ENCODE results near the gene RTP1. TPM values are rescaled to one million over a fixed set of nuclear protein-coding genes. Genes with fewer than 3 reads are reported as not detected.
"Not testable (repeated sequence)": the region's sequence is repeated elsewhere in the genome, so short reads cannot be mapped to it uniquely, and the experiment has no call there.

Gene RTP1
- not detected in 2 replicates for polyA plus RNA-seq (2014; cell fraction: cytosol; rRNA removed)
- polyA plus RNA-seq (2014; cell fraction: nucleus; rRNA removed) = not detected in 2 replicates

- DNase-seq (ENCODE audit: low spot score) = peak; percentile 31
Measured at GRCh38 chr3:187197335-187197649, at the start of gene RTP1. RTP1 (plus strand) TSS chr3:187197486; CDS start chr3:187197516, 30 bp downstream.

- no peak for DNase-seq (ENCODE audit: low spot score)
Measured at GRCh38 chr3:187150186-187150585, 47.1 kb upstream of the RTP1 start.

- peak; percentile 30 for DNase-seq (ENCODE audit: low spot score)
Measured at GRCh38 chr3:187150599-187150998, 46.7 kb upstream of the RTP1 start.

- DNase-seq (ENCODE audit: low spot score) = no peak
Measured at GRCh38 chr3:187161556-187161955, 35.7 kb upstream of the RTP1 start.

- DNase-seq (ENCODE audit: low spot score) = no peak
Measured at GRCh38 chr3:187162265-187162953, 34.9 kb upstream of the RTP1 start.

- DNase-seq (ENCODE audit: low spot score) = peak; percentile 71
Measured at GRCh38 chr3:187165144-187165543, 32.1 kb upstream of the RTP1 start.

DNA sequence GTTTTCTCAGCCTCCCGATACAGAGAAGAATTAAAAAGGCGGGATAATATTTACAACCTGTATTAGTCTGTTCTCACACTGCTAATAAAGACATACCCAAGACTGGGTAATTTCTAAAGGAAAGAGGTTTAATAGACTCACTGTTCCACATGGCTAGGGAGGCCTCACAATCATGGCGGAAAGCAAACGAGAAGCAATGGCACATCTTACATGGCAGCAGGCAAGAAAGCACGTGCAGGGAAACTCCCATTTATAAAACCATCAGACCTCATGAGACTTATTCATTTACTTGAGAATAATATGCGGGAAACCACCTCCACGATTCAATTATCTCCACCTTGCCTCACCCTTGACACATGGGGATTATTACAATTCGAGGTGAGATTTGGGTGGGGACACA lies 30.5 kb upstream of the RTP1 start:
- no peak for DNase-seq (ENCODE audit: low spot score)

- no peak for DNase-seq (ENCODE audit: low spot score)
Measured at GRCh38 chr3:187167777-187168176, 29.5 kb upstream of the RTP1 start.

GRCh38 chr3:187169231-187169960 lies 27.9 kb upstream of the RTP1 start:
- DNase-seq (ENCODE audit: low spot score) = no peak

DNA sequence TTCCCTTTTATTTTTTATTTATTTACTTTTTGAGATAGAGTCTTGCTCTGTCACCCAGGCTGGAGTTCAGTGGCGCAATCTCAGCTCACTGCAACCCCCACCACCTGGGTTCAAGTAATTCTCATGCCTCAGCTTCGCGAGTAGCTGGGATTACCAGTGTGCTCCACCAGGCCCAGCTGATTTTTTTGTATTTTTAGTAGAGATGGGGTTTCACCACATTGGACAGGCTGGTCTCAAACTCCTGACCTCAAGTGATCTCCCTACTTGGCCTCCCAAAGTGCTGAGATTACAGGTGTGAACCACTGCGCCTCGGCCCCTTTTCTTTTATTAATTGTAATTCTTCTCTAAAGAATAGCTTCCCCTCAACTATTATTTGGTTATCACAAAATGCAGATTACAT lies 26.4 kb upstream of the RTP1 start:
- DNase-seq (ENCODE audit: low spot score) = not testable (repeated sequence)

DNA sequence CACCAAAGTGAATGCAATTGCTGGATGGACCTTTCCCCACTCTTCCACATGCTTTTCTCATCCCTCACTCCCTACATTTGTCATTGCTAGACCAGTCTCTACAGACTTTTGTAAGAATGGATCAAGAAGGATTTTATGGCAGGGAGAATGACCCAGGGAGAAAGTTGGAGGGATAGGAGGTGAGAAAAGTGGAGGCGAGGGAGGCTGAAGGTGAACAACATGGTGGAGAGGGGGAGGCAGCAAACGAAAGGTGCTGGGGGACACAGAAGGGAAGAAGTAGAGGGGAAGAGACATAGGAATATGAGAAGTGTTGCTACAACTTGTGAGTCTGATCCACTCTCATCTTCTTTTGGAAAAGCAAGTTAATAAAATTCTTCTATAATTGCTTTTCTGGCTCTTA lies 24.4 kb upstream of the RTP1 start:
- DNase-seq (ENCODE audit: low spot score) = no peak

GRCh38 chr3:187181454-187182170 lies 15.7 kb upstream of the RTP1 start:
- DNase-seq (ENCODE audit: low spot score) = no peak

DNA sequence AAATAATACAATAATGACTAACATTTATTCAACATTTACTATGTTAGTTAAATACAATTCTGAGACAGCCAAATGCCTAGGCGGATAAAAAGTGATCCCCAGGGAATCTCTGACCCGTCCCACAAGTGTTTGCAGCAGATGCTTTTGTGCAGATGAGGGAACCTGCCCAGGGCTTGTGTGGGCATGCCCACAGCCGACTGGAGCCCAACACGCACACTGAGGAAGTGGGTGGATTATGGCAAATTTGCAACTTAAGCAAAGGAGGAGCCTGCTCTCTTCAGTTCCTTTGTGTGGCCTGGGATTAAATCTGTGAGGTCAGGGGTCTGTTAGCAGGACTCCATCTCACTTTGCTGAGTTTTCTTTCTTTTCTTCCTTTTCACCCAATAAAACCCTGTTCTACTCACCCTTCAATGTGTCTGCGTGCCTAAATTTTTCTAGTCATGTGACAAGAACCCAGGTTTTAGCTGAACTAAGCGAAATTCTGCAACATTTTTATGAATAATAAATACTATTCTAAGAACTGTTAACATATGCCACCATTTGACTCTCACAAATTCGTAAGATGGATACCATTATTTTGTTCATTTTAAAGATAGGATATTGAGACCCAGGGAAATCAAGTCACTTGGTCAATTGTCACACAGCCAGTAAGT lies 13.9 kb upstream of the RTP1 start:
- no peak for DNase-seq (ENCODE audit: low spot score)

DNA sequence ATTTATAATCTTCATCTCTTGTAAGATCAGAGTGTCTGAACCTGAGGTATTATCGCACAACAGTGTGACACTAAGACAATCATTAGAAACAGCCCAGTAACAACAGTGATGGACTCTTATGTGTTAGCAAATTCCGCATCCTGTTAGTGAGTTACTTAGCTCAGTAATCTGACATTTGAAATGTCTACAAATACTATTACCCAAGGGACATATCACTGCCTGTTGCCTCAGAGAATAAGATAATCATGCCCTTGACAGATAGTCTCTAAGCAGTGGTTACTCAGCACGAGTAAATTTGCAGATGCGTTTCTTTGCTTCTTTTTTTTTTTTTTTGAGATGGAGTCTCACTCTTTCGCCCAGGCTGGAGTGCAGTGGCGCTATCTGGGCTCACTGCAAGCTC lies 13.4 kb upstream of the RTP1 start:
- DNase-seq (ENCODE audit: low spot score) = no peak

GRCh38 chr3:187185759-187186158 lies 11.5 kb upstream of the RTP1 start:
- DNase-seq (ENCODE audit: low spot score) = no peak

- no peak for DNase-seq (ENCODE audit: low spot score)
Measured at GRCh38 chr3:187186375-187186774, 10.9 kb upstream of the RTP1 start.

- no peak for DNase-seq (ENCODE audit: low spot score)
Measured at GRCh38 chr3:187186801-187187421, 10.4 kb upstream of the RTP1 start.

DNA sequence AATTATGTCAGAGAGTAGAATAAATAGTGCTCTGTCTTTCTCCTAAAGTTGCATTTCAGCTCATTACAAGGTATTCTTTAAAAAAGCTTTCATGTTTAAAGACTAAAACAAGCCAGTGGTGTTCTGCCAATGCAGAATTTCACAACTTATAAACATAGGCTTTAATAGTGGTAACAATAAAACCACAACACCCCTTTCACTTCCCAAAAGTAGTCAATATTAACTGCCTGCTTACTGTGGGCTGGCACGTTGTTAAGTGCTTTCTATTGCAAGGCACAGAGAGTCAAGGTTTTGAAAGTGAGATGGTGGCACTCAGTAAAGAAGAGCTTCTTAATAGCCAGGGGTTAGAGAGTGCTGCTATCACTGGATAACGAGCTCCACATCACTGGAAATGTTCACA lies 8.4 kb upstream of the RTP1 start:
- DNase-seq (ENCODE audit: low spot score) = no peak

DNA sequence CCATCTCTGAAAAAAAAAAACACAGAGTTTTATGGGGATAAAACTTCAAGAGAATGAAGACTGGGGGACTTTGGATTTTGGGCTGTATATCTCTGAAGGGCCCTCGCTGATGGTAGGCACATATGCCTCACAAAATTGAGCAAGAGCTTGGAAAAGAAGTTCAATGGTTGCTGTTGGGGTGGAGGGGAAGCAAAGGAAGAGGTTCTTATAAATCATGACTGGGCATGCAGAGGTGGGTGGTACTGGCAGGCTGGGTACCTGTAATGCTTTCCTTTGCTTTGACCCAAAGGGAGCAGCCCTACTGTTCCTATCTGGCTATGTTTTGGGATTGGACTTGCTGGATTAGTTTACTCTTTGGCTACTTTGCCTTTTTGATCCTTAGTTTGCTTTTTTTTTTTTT lies 6.0 kb upstream of the RTP1 start:
- DNase-seq (ENCODE audit: low spot score) = no peak

- DNase-seq (ENCODE audit: low spot score) = no peak
Measured at GRCh38 chr3:187193181-187193580, 4.1 kb upstream of the RTP1 start.

DNA sequence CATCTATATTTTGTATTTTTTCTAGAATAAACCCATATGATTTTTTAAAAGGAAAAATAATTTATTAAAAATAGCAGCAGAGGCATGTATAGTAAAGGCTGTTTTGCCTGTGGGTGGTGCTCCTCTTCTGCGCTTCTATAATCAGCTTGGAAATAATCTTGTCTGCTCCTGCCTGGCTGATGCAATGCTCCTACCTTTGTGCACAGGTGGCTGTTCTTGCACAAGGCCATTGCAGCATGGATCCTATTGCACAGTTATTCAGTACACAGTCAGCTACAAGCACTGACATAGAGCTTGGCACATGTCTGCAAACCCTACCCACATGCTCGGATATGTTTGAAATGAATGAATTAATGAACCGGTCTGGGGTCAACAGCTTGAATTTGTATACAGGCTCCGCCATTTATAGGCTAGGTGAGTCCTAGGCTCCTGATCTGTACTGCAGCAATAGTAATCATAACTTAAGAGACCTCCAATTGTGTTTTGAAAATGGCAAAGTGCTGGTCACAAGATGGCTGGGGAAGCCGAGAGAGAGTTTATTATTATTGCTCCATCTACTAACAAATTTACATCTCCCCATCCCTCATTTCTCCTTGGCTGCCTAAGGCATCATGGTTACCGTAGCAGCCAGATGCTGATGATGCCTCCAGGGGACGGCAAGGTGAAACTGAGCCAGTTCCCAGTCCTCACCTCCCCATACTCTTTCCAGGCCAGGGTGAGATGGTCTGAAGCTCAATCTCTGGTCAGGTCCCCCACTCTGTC lies 532 bp upstream of the RTP1 start:
- no peak for DNase-seq (ENCODE audit: low spot score)
